NB4 (cell line): ENCODE data around the gene TESK2.

Experiments used
- MAX ChIP-seq: IDR thresholded peaks from 2 replicates; pipeline ENCODE4 v1.6.1; 2011; ENCODE audit warnings: low read depth, low read length
- MYC ChIP-seq: IDR thresholded peaks from 2 replicates; pipeline ENCODE4 v1.6.1; 2011; ENCODE audit warnings: low read depth, low read length
- POLR2A ChIP-seq: IDR thresholded peaks from 2 replicates; pipeline ENCODE4 v1.6.1; 2011; ENCODE audit warnings: mild to moderate bottlenecking; ENCODE audit not compliant: insufficient read length; ENCODE audit errors: extremely low read depth
- TF ChIP-seq, protein P1 (sequence below): IDR thresholded peaks from one replicate; pipeline ENCODE4 v1.5.1; 2012; ENCODE audit warnings: low read depth, low read length

GRCh38 chr1:45332346-45332720 is 158.6 kb downstream of the TESK2 start:
- TF ChIP-seq MAX (no peak), POLR2A (no peak), MYC (no peak)
- TF ChIP-seq, protein P1, sequence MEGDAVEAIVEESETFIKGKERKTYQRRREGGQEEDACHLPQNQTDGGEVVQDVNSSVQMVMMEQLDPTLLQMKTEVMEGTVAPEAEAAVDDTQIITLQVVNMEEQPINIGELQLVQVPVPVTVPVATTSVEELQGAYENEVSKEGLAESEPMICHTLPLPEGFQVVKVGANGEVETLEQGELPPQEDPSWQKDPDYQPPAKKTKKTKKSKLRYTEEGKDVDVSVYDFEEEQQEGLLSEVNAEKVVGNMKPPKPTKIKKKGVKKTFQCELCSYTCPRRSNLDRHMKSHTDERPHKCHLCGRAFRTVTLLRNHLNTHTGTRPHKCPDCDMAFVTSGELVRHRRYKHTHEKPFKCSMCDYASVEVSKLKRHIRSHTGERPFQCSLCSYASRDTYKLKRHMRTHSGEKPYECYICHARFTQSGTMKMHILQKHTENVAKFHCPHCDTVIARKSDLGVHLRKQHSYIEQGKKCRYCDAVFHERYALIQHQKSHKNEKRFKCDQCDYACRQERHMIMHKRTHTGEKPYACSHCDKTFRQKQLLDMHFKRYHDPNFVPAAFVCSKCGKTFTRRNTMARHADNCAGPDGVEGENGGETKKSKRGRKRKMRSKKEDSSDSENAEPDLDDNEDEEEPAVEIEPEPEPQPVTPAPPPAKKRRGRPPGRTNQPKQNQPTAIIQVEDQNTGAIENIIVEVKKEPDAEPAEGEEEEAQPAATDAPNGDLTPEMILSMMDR: no peak
